Trophoblast cell (in vitro differentiated cells and primary cell): ENCODE measurements around the gene CDX2.

Experiments used
- DNase-seq, 2 donors: peaks; one replicate each; pipeline ENCODE4 v3.0.0-alpha.2; 2016
- H2AFZ ChIP-seq: 2 replicates; pipeline ENCODE4 v1.6.1; 2013; ENCODE audit warnings: low read length, moderate library complexity, mild to moderate bottlenecking; ENCODE audit not compliant: insufficient read depth, poor library complexity
- H2AK5ac ChIP-seq: 2 replicates; pipeline ENCODE4 v1.6.1; 2013; ENCODE audit warnings: mild to moderate bottlenecking, low read length
- H2BK120ac ChIP-seq: 2 replicates; pipeline ENCODE4 v1.6.1; 2013; ENCODE audit warnings: low read length, mild to moderate bottlenecking, moderate library complexity; ENCODE audit not compliant: insufficient read depth, poor library complexity
- H2BK12ac ChIP-seq: 2 replicates; pipeline ENCODE4 v1.6.1; 2013; ENCODE audit warnings: mild to moderate bottlenecking, low read length, moderate library complexity
- H2BK5ac ChIP-seq: 2 replicates; pipeline ENCODE4 v1.6.1; 2013; ENCODE audit warnings: low read length, low read depth, moderate library complexity, mild to moderate bottlenecking; ENCODE audit not compliant: poor library complexity
- H3K14ac ChIP-seq: 2 replicates; pipeline ENCODE4 v1.6.1; 2013; ENCODE audit warnings: mild to moderate bottlenecking, low read length
- H3K18ac ChIP-seq: 2 replicates; pipeline ENCODE4 v1.6.1; 2013; ENCODE audit warnings: mild to moderate bottlenecking, low read length
- H3K23ac ChIP-seq: 2 replicates; pipeline ENCODE4 v1.6.1; 2013; ENCODE audit warnings: low read length
- H3K27ac ChIP-seq: 2 replicates; pipeline ENCODE4 v1.5.1; 2013; ENCODE audit warnings: low read depth, mild to moderate bottlenecking, inconsistent platforms, low read length, moderate library complexity
- H3K27me3 ChIP-seq: 2 replicates; pipeline ENCODE4 v1.6.1; 2013; ENCODE audit warnings: inconsistent platforms, mild to moderate bottlenecking, low read length, moderate library complexity; ENCODE audit not compliant: insufficient read depth
- H3K36me3 ChIP-seq, 2 experiments: 1 replicate in 1 of 2; 2 replicates in 1 of 2; pipeline ENCODE4 v1.6.1; 2013; ENCODE audit warnings: low read length in 2 of 2, mild to moderate bottlenecking in 2 of 2, moderate library complexity in 1 of 2; ENCODE audit not compliant: insufficient read depth in 2 of 2, control insufficient read depth in 1 of 2
- H3K4ac ChIP-seq: 2 replicates; pipeline ENCODE4 v1.6.1; 2013; ENCODE audit warnings: low read depth, mild to moderate bottlenecking, low read length, moderate library complexity
- H3K4me1 ChIP-seq, 2 experiments: 1 replicate in 1 of 2; 2 replicates in 1 of 2; pipeline ENCODE4 v1.6.1; 2013; ENCODE audit warnings: low read length in 2 of 2, mild to moderate bottlenecking in 2 of 2, moderate library complexity in 1 of 2; ENCODE audit not compliant: insufficient read depth in 2 of 2, control insufficient read depth in 1 of 2
- H3K4me2 ChIP-seq: 2 replicates; pipeline ENCODE4 v1.6.1; 2013; ENCODE audit warnings: inconsistent platforms, mild to moderate bottlenecking, low read length, moderate library complexity
- H3K4me3 ChIP-seq: 2 replicates; pipeline ENCODE4 v1.5.1; 2013; ENCODE audit warnings: mild to moderate bottlenecking, low read depth, low read length, inconsistent platforms
- H3K79me1 ChIP-seq: one replicate; pipeline ENCODE4 v1.6.1; 2013; ENCODE audit warnings: low read length
- H3K79me2 ChIP-seq: 2 replicates; pipeline ENCODE4 v1.6.1; 2013; ENCODE audit warnings: low read length, mild to moderate bottlenecking; ENCODE audit not compliant: control insufficient read depth, insufficient read depth, poor library complexity
- H3K9ac ChIP-seq: 2 replicates; pipeline ENCODE4 v1.6.1; 2013; ENCODE audit warnings: mild to moderate bottlenecking, low read length
- H3K9me3 ChIP-seq: 2 replicates; pipeline ENCODE4 v1.6.1; 2013; ENCODE audit warnings: low read depth, mild to moderate bottlenecking, control low read depth, inconsistent platforms, low read length; ENCODE audit not compliant: insufficient read depth
- H4K12ac ChIP-seq: 2 replicates; pipeline ENCODE4 v1.6.1; 2013; ENCODE audit warnings: low read depth, mild to moderate bottlenecking, low read length, moderate library complexity
- H4K8ac ChIP-seq: 2 replicates; pipeline ENCODE4 v1.6.1; 2013; ENCODE audit warnings: low read depth, mild to moderate bottlenecking, low read length, moderate library complexity
- H4K91ac ChIP-seq: one replicate; pipeline ENCODE4 v1.6.1; 2013; ENCODE audit warnings: low read depth, mild to moderate bottlenecking, low read length, moderate library complexity
- WGBS: extraction: QIAGEN DNeasy Blood & Tissue Kit; methylation state at CpG from one replicate; pipeline ENCODE4 v1.1.7; 2013; ENCODE audit warnings: missing lambda C conversion rate; ENCODE audit not compliant: insufficient read length, insufficient coverage; ENCODE audit errors: extremely low coverage; 5-methylcytosine and 5-hydroxymethylcytosine counted together

CDX2 gene

DNA sequence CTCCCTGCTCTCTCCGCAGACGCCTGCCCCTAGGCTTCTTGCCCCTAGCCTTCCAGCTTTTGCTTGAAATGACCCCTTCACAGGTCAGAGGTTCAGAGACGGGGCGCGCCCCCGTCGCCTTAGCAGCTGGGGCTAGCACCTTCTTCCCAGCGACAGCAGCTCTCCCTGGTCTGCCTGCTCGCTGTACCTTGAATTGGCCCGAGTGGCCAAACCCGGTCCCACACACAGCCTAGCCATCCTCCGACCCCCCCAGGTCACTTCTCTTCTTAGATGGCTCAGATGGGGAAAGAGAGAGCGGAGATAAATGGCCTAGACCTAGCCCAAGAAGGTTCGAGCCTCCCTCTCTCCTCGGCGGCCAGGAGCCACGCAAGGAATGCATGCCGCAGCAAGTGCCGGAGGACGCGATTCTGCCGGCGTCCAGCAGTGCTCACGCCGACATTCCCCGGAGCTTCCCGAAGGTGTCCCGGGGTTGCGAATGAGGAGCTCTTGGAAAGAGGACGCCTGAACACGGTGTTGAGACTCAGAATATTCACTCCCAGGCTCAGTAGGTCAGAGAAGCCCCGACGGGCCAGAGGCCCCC, 1.3 kb downstream of the CDX2 start:
- Histone ChIP-seq H3K36me3 (peaks cover 0 to 2% of the 10 kb centered on the region in 2 experiments), H3K27ac (no peak overlapping the region), H3K18ac (no peak overlapping the region), H3K79me2 (no peaks in the 10 kb centered on the region), H3K27me3 (peaks cover 46% of the 10 kb centered on the region), H3K79me1 (peaks cover 6% of the 10 kb centered on the region), H4K91ac (peak overlapping the region; percentile 40), H3K9me3 (peaks cover 3% of the 10 kb centered on the region), H2AFZ (no peak overlapping the region), H2AK5ac (no peak overlapping the region), H3K4ac (no peak overlapping the region), H3K4me2 (peak overlapping the region; percentile 85), H2BK120ac (no peak overlapping the region), H3K23ac (no peak overlapping the region), H4K8ac (no peak overlapping the region), H3K9ac (no peak overlapping the region), H3K4me1 (peaks cover 43 to 45% of the 10 kb centered on the region in 2 experiments), H3K14ac (no peak overlapping the region), H4K12ac (no peak overlapping the region), H2BK5ac (no peak overlapping the region), H3K4me3 (peak overlapping the region; percentile 74), H2BK12ac (no peak overlapping the region)
- DNase-seq: peak in 1 of 2 donors; percentile 9
- no CpG with 5 or more reads among the region's 33 CpGs for WGBS

DNA sequence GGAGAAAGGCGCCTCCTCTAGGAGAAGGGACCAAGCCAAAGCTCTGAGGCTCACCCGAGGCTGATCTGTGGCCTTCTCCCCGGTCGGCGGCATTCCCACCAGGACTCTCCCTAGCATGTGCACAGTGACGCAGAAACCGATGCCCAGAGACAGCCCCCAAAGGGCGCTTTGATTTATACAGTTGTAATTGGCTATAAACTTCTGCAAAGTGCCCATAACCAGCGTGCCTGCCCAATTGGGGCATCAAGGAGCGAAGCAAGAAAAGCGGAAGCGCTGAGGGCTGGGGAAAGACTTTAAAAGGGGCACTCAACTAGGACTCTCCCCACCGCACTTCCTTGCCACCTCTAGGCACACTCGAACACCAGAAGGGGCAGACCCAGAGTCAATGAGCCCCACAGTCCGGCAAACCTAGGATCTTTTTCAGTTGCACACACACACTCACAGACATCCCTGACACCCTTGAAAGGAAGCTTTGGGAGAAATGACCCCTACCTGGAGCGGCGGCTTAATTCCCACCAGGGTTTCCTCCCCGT, 1.8 kb downstream of the CDX2 start:
- H3K23ac ChIP-seq: no peak overlapping the region

DNA sequence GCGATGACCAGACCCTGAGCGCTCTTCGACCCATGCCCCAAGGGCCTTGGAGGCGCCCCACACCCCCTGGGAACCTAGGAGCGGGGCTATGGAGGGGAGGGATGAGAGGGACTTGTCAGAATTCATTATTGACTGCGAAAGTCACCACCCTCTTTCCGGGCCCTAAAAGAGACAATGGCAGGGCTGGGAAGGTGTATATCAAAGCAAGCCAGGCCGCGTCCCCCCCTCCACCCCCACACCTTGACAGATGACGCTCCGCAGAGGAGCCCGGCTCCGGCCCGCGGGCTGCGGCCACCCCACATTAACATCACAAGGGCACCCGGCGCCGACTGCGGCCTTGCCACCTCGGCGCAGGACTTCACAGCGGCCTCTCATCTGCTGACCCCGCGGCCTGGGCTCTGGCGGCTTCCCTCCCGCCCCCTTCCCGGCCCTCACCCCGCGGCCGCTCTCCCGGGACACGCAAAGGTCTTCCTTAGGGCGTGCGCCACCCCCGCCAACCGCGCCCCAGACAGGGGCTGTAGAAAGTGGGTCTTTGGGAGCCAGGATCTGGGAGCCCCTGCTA, 2.4 kb downstream of the CDX2 start:
- Histone ChIP-seq H3K4ac (peak overlapping the region; percentile 24), H2BK12ac (peak overlapping the region; percentile 42), H3K23ac (no peak overlapping the region), H2BK120ac (peak overlapping the region; percentile 19), H3K14ac (peak overlapping the region; percentile 55), H3K79me2 (no peaks in the 10 kb centered on the region), H4K12ac (no peak overlapping the region), H3K9ac (no peak overlapping the region), H3K4me1 (peaks cover 47 to 52% of the 10 kb centered on the region in 2 experiments), H3K27ac (no peak overlapping the region), H3K4me2 (peak overlapping the region; percentile 85), H3K9me3 (peaks cover 3% of the 10 kb centered on the region), H2BK5ac (no peak overlapping the region), H2AK5ac (no peak overlapping the region), H3K36me3 (peaks cover 0 to 2% of the 10 kb centered on the region in 2 experiments), H4K8ac (peak overlapping the region; percentile 35), H3K27me3 (peaks cover 46% of the 10 kb centered on the region), H3K79me1 (peaks cover 6% of the 10 kb centered on the region), H2AFZ (no peak overlapping the region), H3K18ac (peak overlapping the region; percentile 8), H3K4me3 (peak overlapping the region; percentile 4), H4K91ac (no peak overlapping the region)
- WGBS: no CpG with 5 or more reads among the region's 38 CpGs
- no peak for DNase-seq

More for the DNA sequence above, 1.8 kb downstream of the CDX2 start:
- Histone ChIP-seq H2AFZ (no peak overlapping the region), H3K4me3 (peak overlapping the region; percentile 74), H4K91ac (peak overlapping the region; percentile 40), H2BK5ac (no peak overlapping the region), H2BK12ac (no peak overlapping the region), H4K12ac (no peak overlapping the region), H3K14ac (no peak overlapping the region), H3K36me3 (peaks cover 0 to 2% of the 10 kb centered on the region in 2 experiments), H3K4ac (no peak overlapping the region), H4K8ac (no peak overlapping the region), H2BK120ac (no peak overlapping the region), H3K27me3 (peaks cover 46% of the 10 kb centered on the region), H3K79me2 (no peaks in the 10 kb centered on the region), H3K9ac (no peak overlapping the region), H3K9me3 (peaks cover 3% of the 10 kb centered on the region), H2AK5ac (no peak overlapping the region), H3K4me1 (peaks cover 47 to 50% of the 10 kb centered on the region in 2 experiments), H3K18ac (peak overlapping the region; percentile 3), H3K79me1 (peaks cover 6% of the 10 kb centered on the region), H3K4me2 (peak overlapping the region; percentile 85), H3K27ac (no peak overlapping the region)
- no peak for DNase-seq
- WGBS: no CpG with 5 or more reads among the region's 18 CpGs

DNA sequence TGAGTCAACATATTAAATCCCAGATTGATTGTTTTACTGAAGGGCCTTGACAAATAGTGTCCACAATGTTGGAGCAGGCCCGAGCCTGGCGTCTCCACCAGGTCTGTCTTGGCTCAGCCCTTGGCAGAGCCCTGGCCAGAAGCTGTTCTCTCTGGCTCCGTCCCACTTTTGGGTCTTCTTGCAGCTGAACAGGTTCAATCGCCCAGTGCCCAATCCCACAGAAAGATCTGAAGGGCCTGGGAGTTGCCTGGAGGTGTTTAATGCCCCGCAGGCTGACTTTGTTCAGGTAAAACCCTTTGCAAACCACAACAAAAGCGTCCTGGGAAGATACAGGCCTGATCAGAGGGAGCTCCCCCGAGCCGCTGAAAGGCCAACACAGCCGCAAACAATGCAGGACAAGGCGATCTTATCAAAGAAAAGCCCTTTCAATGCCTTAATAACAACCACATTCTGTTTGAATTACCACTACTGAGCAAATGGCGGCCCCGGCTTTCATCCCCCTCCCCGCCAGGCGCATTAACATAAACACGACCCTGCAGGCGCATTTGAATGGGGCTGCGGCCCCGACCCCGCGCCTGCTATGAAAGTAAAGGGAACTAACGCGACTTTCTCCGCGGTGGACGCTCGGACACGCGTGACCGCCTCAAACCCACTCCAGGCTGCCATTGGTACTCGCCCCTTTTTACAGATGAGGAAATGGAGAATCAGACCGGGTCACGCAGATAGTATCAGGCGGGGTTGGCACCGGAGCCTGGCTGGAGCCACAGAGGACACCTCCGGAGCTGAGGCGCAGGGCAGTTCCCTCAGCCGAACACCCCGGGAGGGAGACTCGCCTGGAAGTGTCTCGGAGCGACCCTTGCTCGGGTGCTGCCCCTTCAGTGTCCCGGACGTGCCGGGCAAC, 3.1 kb downstream of the CDX2 start:
- Histone ChIP-seq H3K18ac (peak overlapping the region; percentile 8), H3K79me2 (no peaks in the 10 kb centered on the region), H3K23ac (no peak overlapping the region), H4K8ac (peak overlapping the region; percentile 35), H3K36me3 (peaks cover 0 to 2% of the 10 kb centered on the region in 2 experiments), H2AFZ (no peak overlapping the region), H3K9ac (no peak overlapping the region), H2BK12ac (peak overlapping the region; percentile 42), H3K27me3 (peaks cover 46% of the 10 kb centered on the region), H3K14ac (peak overlapping the region; percentile 55), H4K12ac (no peak overlapping the region), H3K4me2 (peak overlapping the region; percentile 85), H3K4ac (peak overlapping the region; percentile 24), H4K91ac (no peak overlapping the region), H3K4me3 (peak overlapping the region; percentile 4), H2BK5ac (no peak overlapping the region), H3K9me3 (peaks cover 3% of the 10 kb centered on the region), H3K4me1 (peaks cover 45 to 51% of the 10 kb centered on the region in 2 experiments), H3K27ac (no peak overlapping the region), H3K79me1 (peaks cover 6% of the 10 kb centered on the region), H2BK120ac (peak overlapping the region; percentile 19), H2AK5ac (no peak overlapping the region)
- WGBS: no CpG with 5 or more reads among the region's 45 CpGs
- no peak for DNase-seq
